ENCODE data around the gene TIMM10B.

DNA sequence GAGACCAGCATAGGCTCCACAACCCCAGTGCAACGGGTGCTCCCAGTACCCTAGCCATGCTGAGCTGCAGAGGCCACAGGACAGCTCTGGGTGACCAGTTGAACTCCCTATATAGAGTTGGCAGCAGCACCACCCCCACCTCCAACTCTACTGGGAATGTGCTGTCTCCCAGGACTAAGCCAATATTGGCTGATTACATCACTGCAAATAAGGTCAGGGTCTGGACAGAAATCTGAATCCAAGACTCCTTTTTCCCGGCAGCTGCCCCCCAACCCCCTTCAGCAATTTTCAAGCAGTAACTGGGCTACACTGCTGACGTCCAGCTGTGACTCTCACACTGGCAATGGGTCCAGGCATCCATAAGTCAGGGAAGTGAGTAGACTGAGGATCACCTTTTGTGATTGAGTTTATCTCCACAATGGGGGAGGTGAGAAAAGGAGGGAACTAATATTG, 40.4 kb upstream of the TIMM10B start, which contains the start of gene HPX:
- TF ChIP-seq CTCF (IDR thresholded peaks at IDR 0.05) (no peak), POLR2AphosphoS5 (IDR thresholded peaks at IDR 0.05) (no peak)
